Pancreas (tissue), 10 donors: Measurements from ENCODE around the gene PCK1. TPM values are rescaled to one million over a fixed set of nuclear protein-coding genes. Genes with fewer than 3 reads are reported as not detected.

Experiments used
- ATAC-seq, 4 donors: fragments of 200-7000 bp; cut with Tn5 transposase; one replicate each; pipeline versions ENCODE4 v1.8.0 to v1.9.1; 2020; ENCODE audit warnings: mild to moderate bottlenecking in 4 of 4, moderate library complexity in 4 of 4
- DNase-seq, 6 donors: peaks; one replicate each; pipeline ENCODE4 v3.0.0-alpha.2; 2020
- FAIRE-seq: peaks from 2 replicates; lab custom pipeline; 2012; peaks lifted over from hg19 to GRCh38; lab: Jason Lieb, UNC
- H3K27ac ChIP-seq, 4 donors: fragments of 200-600 bp; sonication (generic); 1 replicate in 3 of 4; 2 replicates in 1 of 4; pipeline versions ENCODE4 v1.5.0 to v1.8.0; 2020
- H3K27me3 ChIP-seq, 4 donors: fragments of 200-600 bp; one replicate each; pipeline ENCODE4 v1.8.0; 2021
- H3K36me3 ChIP-seq, 3 donors: fragments of 200-600 bp; sonication (generic) in 1 of 3; one replicate each; pipeline versions ENCODE4 v1.5.0 to v1.8.0; 2020 to 2021
- H3K4me1 ChIP-seq, 3 donors: fragments of 200-600 bp; one replicate each; pipeline ENCODE4 v1.8.0; 2021
- H3K4me3 ChIP-seq, 4 donors: fragments of 200-600 bp; sonication (generic) in 2 of 4; one replicate each; pipeline versions ENCODE4 v1.5.0 to v1.8.0; 2020 to 2021
- H3K9me3 ChIP-seq, 4 donors: fragments of 200-600 bp; one replicate each; pipeline ENCODE4 v1.8.0; 2021
- WGBS, 2 donors: extraction: QIAGEN DNeasy Blood & Tissue Kit; methylation state at CpG; one replicate each; pipeline ENCODE4 v1.1.7; 2013; 5-methylcytosine and 5-hydroxymethylcytosine counted together
- intact Hi-C, 3 donors: fragments of 100-400 bp; cut with DNase I; formaldehyde crosslinking; loops; one replicate each; pipeline versions ENCODE4 v1.11.1 to v1.14.2; 2022
- polyA plus RNA-seq, 2 donors: library from polyadenylated mRNA; stranded (reverse); fragments of 200-250 nt; gene quantifications; one replicate each; pipeline ENCODE4 v1.2.3, GENCODE V29; 2013
- total RNA-seq, 6 donors: library from RNA; stranded (reverse); fragmentation: NEBNext Ultra II Directional in 4 of 6; extraction: Animal tissue kit (Norgen Biotek cat#: 25700) in 4 of 6; gene quantifications; one replicate each; pipeline versions ENCODE4 v1.2.1 to v1.2.4, GENCODE V29; 2021 to 2023
- TF ChIP-seq, protein P1 (sequence below), 4 donors: fragments of 200-600 bp; sonication (generic) in 3 of 4; IDR thresholded peaks; one replicate each; pipeline versions ENCODE4 v1.5.0 to v1.8.0; 2021; ENCODE audit warnings: antibody characterized with exemption in 4 of 4
- donor health status: healthy with polysubstance abuse.
- donor health status: DM: no; HTN: no; CAD: no; lungs with moderate emphysema.
- donor health status: DM: no; HTN: no; CAD: no.
- donor health status: control.
- donor health status: control.
- donor health status: Bipolar disorder and iron deficiency.
- donor health status: DM: yes; HTN: yes; CAD: no.
- donor health status: DM: no; HTN: no; CAD: no.
- donor health status: DM: no; HTN: no; CAD: no.
- donor health status: DM: yes; HTN: yes; CAD: no.

The PCK1 gene
- total and polyA plus RNA-seq, 8 donors, result 0.12 to 2.5 (median 0.47) TPM

DNA sequence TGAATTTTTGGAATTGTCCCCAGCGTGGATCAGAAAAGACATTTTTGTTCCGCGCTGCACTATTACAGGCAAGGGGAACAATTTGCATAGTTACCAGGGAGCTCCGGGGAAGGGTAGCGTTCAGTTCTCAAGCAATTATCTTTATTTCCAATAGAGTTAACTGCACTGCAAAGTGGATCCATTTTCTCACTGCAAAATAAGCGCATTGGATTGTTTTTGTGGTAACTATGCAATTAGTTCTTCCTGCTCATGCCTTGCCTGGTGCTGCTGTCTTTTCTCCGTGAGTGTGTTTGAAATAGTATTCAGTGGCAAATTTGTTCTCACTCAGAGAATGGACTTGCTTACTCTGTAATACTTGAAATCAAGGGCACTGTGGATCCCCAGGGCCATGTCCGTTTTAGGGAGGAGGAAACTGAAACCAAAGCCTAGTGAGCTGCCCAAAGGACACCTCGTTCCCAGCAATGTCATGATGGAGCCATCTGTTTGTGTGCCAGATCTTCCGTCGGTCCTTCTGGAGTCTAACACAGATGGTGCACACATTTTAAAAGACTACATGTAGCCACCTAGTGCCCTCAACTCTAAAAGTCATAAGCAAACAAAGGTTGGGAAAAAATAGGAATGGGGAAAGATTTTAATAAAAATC lies 7.4 kb upstream of the PCK1 start:
- H3K36me3 ChIP-seq, result no peaks in the 10 kb centered on the region
- TF ChIP-seq, protein P1, sequence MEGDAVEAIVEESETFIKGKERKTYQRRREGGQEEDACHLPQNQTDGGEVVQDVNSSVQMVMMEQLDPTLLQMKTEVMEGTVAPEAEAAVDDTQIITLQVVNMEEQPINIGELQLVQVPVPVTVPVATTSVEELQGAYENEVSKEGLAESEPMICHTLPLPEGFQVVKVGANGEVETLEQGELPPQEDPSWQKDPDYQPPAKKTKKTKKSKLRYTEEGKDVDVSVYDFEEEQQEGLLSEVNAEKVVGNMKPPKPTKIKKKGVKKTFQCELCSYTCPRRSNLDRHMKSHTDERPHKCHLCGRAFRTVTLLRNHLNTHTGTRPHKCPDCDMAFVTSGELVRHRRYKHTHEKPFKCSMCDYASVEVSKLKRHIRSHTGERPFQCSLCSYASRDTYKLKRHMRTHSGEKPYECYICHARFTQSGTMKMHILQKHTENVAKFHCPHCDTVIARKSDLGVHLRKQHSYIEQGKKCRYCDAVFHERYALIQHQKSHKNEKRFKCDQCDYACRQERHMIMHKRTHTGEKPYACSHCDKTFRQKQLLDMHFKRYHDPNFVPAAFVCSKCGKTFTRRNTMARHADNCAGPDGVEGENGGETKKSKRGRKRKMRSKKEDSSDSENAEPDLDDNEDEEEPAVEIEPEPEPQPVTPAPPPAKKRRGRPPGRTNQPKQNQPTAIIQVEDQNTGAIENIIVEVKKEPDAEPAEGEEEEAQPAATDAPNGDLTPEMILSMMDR (IDR thresholded peaks at IDR 0.05), result no peak
- no peak overlapping the region for H3K4me3 ChIP-seq
- no peaks in the 10 kb centered on the region for H3K9me3 ChIP-seq
- peak in 2 of 4 donors; percentile 42 to 61 for ATAC-seq
- no peak for DNase-seq
- intact Hi-C loops, result no loop called here
- no peaks in the 10 kb centered on the region for H3K27me3 ChIP-seq
- no peak for FAIRE-seq
- H3K27ac ChIP-seq, result no peak overlapping the region
- WGBS, 2 donors, result 69 to 75% methylated on average over 11 of the region's 11 CpGs
- no peaks in the 10 kb centered on the region for H3K4me1 ChIP-seq

GRCh38 chr20:57555457-57556184 lies 5.3 kb upstream of the PCK1 start:
- TF ChIP-seq, protein P1 (IDR thresholded peaks at IDR 0.05), result no peak

DNA sequence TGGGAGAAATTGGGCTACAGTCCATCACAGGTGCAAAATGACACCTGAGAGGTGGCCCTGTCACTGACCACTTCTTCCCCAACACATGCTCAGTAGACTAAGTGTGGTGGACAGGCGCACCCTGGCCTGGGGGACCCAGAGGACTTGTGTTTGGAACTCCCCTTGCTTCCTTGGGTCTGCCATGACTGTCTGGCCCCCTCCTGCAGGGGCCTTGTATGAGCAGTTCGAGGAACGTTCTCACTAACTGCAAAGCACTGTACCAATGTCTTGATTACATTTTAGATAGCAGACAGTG lies 4.0 kb upstream of the PCK1 start:
- H3K4me3 ChIP-seq, result no peak overlapping the region
- no peaks in the 10 kb centered on the region for H3K9me3 ChIP-seq
- no peak overlapping the region for H3K27ac ChIP-seq
- FAIRE-seq (no peak), DNase-seq (no peak), ATAC-seq (no peak)
- no peaks in the 10 kb centered on the region for H3K36me3 ChIP-seq
- H3K27me3 ChIP-seq, result no peaks in the 10 kb centered on the region
- peaks cover 7 to 14% (median 9%) of the 10 kb centered on the region in 3 donors for H3K4me1 ChIP-seq
- intact Hi-C loops, result no loop called here
- TF ChIP-seq, protein P1 (IDR thresholded peaks at IDR 0.05), result no peak
- 55 to 63% methylated on average over 3 of the region's 3 CpGs for WGBS, 2 donors

More at GRCh38 chr20:57555457-57556184, 5.3 kb upstream of the PCK1 start:
- no peak for FAIRE-seq
- Histone ChIP-seq H3K36me3 (no peaks in the 10 kb centered on the region), H3K27ac (no peak overlapping the region), H3K4me1 (peaks cover 0 to 4% (median 3%) of the 10 kb centered on the region in 3 donors), H3K27me3 (no peaks in the 10 kb centered on the region), H3K4me3 (no peak overlapping the region), H3K9me3 (no peaks in the 10 kb centered on the region)
- no peak for DNase-seq
- WGBS, 2 donors, result 51 to 63% methylated on average over 11 of the region's 11 CpGs
- intact Hi-C loops, result no loop called here
- ATAC-seq, result no peak

- 39 to 47% methylated on average over 9 of the region's 9 CpGs for WGBS, 2 donors
- Histone ChIP-seq H3K9me3 (no peaks in the 10 kb centered on the region), H3K27ac (no peak overlapping the region), H3K4me3 (no peak overlapping the region), H3K4me1 (peaks cover 7 to 14% (median 9%) of the 10 kb centered on the region in 3 donors), H3K36me3 (no peaks in the 10 kb centered on the region), H3K27me3 (no peaks in the 10 kb centered on the region)
- TF ChIP-seq, protein P1 (IDR thresholded peaks at IDR 0.05), result no peak
- no peak for FAIRE-seq
- intact Hi-C loops, result no loop called here
- no peak for ATAC-seq
- DNase-seq, result no peak
Measured at GRCh38 chr20:57557926-57558613, 2.8 kb upstream of the PCK1 start.
